SKM-1 (cell line): Measurements from ENCODE around the gene TOM1L2.

Experiments used
- DNase-seq: peaks from one replicate; lab custom pipeline; 2025; ENCODE audit not compliant: unreplicated experiment; lab: John Stamatoyannopoulos, UW

Gene TOM1L2

GRCh38 chr17:17851103-17852002 lies 120.8 kb downstream of the TOM1L2 start:
- DNase-seq: no peak

- no peak for DNase-seq
Observed at GRCh38 chr17:17849845-17850373, 122.3 kb downstream of the TOM1L2 start.

DNA sequence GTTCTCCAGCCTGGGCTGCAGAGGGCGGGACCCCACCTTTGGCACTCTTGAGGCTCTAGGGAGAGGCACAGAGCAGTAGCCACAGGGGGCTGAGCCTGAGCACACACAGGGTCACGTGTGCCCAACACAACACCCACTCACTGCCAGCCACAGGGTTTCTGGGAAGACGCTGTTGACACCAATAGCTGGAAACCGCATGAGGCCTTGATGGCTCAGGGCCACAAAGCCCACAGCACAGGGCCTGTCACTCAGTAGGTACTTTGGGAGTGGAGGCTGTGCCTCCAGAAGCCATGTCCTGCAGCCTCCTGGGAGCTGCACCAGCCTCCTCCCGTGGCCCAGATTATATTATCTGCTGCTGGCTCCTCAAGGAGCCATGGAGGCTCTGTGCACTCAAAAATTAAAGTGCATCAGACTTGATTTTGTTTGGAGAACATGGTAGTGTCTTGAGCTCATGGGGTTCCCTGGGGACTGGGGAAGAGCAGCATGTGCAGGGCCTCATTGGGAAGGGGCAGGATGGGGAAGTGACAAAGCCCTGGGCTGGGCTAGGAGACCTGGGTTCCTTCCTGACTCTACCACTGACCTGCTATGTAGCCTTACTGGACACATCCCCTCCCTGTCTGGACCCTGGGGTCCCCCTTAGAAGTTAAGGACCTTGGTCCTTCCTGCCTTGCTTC lies 122.9 kb downstream of the TOM1L2 start:
- peak; percentile 56 for DNase-seq

DNA sequence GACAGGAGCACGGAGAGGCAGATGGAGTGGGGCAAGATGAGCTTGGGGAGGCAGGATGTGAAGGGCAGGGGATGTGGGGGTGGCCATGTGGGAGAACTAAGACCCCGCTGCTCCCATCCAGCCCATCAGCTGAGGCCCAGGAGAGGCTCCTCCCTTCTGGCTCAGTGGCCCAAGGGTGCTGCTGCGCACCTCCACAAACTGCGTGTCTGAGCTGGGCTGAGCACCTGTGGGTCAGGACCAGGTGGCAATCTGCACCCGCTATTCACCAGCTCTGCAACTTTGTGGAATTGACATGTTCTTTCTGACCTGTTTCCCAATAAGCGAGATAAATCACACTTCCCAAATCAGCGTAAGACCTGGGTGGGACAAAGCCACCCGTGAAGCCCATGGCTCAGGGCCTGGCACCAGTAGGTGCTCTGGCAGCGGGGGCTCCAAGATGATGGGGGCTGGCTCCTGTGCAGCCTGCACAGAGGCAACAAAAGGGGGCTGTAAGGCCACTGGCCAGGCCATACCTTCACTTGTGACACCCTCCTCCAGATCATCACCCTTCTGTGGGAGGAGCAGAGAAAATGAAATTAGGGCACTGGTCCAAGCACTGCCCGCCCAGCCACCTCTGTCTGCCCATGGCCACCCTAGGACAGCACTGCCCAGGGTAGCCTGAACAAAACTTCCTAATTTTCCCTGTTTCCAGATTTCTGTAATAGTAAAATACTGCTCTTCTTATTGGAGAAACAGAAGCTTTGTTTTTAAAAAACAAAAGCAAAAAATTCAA lies 123.7 kb downstream of the TOM1L2 start:
- DNase-seq: no peak

- DNase-seq: no peak
Observed at GRCh38 chr17:17847726-17848125, 124.5 kb downstream of the TOM1L2 start.

GRCh38 chr17:17847118-17847689 lies 125.0 kb downstream of the TOM1L2 start:
- DNase-seq: no peak

DNA sequence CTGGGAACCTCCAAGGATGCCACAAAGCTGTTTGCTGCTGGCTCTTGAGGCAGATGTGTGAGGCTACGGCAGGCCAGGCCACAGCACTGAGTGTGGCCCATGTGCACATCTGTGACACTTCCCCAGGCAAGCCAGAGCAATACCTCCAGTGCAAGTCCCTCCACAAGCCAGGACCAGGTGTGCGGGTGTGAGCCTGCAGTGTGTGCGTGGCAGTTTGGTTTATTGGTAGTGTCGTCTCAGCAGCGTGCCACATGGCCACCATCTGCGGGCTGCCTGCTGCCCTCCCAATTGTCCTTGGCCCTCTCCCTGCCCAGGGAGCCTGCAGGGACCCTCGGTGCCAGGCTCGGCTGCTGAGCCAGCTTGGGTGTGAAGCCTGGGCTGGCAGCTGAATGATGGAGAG lies 125.6 kb downstream of the TOM1L2 start:
- no peak for DNase-seq

- no peak for DNase-seq
Observed at GRCh38 chr17:17846003-17846402, 126.2 kb downstream of the TOM1L2 start.

- no peak for DNase-seq
Observed at GRCh38 chr17:17845046-17845775, 127.0 kb downstream of the TOM1L2 start.

GRCh38 chr17:17844500-17844899 lies 127.7 kb downstream of the TOM1L2 start:
- DNase-seq: no peak

DNA sequence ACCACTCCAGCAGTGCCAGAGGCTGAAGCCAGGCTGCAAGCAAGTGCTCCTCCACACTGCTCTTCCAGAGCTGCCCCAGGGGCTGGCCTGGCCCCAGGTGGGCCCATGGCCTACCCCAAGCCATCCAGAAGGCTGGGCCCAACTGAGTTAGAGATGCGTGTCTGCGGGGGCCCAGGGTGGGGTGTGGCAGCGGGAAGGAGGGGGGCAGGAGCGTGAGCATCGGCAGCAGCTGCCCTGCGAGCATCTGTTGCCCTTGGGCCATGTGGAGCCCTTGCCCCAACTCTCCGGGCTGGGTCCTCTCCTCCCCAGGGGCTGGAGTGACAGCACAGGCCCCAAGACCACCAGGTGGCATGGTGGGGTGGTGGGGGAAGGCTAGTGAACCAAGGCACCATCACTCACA lies 128.1 kb downstream of the TOM1L2 start:
- no peak for DNase-seq

DNA sequence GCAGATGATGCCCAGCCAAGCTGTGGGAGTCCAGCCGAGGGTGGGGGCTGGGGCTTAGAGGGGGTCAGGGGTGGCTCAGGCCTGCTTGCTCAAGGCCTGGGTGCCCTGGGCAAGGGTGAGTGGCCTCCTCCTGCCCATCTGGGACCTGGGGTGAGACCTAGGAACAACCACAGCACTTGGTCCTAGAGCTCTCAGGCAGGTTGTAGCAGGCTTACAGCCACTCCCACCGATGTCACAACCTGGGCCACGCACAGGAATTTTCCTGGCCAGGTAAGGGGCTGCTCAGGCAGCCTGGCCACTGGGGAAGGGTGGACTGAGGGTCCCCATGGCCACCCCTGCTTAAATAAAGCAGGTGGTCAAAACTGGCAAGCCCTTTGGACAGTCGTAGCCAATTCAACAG lies 129.1 kb downstream of the TOM1L2 start:
- DNase-seq: no peak

DNA sequence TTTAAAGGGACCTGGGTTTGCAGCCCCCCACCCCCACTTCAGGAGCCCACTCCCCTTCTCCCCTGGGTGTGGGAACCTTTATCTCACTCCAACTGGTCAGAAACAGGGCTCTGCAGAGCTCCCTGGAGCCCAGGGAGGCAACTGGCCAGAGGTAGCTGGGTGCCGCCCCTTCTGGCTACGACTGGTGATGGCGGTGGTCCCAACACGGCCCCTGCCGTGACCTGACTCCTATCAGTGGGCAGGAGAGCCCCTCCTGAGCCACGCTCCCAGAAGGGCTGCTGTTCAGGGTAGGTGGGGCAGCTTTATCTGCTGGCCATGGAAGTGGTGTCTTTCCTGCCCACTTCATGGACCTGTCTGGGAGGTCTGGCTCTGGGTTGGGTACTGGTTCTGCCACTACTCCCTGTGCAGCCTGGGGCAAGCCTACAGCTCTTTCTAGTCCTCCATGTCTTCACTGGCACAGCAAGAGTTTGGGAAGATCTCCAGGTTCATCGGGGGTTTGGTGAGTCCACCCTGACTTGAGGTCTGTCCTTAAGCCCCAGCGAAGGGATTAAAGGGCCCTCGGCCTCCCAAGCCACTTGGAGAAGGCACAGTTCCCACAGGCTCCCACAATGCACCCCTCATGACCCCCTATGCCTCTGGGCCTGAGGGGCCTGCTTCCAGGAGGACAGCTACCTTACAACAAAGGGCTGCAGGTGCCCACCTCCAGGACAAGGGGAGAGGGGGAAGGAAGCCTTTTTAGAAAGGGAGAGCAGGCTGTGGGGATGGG lies 129.9 kb downstream of the TOM1L2 start:
- DNase-seq: no peak

- no peak for DNase-seq
Observed at GRCh38 chr17:17841601-17842025, 130.6 kb downstream of the TOM1L2 start.

DNA sequence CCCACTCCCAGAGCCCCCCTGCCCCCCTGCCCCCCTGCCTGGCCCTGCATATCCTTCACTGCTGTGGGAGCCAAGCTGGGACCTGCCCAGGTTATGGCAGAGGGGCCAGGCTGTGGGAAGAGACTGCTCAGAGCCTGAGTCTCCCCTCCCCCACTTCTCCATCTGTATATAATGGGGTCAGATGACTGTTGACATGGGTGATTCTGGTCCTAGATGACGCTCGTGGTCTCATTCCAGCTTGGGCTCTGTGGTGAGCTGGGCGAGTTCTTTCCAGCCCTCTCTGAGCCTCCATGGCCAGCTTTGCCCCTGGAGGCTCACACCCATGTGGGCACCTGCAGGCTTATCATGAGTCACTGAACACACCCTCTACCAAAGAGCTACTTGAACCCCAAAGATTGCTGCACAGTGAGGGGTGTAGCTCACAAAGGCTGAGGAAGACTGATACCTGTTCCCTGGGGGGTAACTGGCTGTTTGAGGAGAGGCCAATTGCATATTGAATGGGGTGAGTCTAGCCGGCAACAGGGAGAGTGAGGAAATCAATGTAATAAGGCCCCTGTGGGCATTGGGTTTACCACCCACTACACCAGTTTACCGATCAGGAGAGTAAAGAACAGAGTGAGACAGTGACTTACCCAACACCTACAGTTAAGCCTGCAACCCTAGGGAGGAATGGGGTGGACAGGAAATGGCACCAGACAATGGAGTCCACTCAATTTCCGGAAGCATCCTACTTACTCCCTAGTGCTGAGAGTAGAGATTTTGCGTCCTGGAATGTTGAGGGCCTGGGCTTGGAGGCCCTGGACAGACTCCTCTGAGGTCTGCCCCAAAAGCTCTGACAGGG lies 131.2 kb downstream of the TOM1L2 start:
- no peak for DNase-seq

GRCh38 chr17:17839791-17840707 lies 132.2 kb downstream of the TOM1L2 start:
- peak; percentile 37 for DNase-seq
